Activated naive CD4-positive, alpha-beta T cell treated with anti-CD3 and anti-CD28 coated beads, Interleukin-2, amount 50 U/mL, for 24 hours (primary cell): Measurements from ENCODE around the gene RSRP1.

Experiments used
- H3K27ac Mint-ChIP-seq: one replicate; pipeline ENCODE4 v1.8.0; 2021; ENCODE audit warnings: mild to moderate bottlenecking, mixed read lengths
- H3K27me3 Mint-ChIP-seq: one replicate; pipeline ENCODE4 v1.8.0; 2021; ENCODE audit warnings: mixed read lengths
- H3K36me3 Mint-ChIP-seq: one replicate; pipeline ENCODE4 v1.8.0; 2021; ENCODE audit warnings: mixed read lengths
- H3K4me1 Mint-ChIP-seq: one replicate; pipeline ENCODE4 v1.8.0; 2021; ENCODE audit warnings: mixed read lengths
- H3K4me3 Mint-ChIP-seq: one replicate; pipeline ENCODE4 v1.8.0; 2021; ENCODE audit warnings: mild to moderate bottlenecking, mixed read lengths
- H3K9me3 Mint-ChIP-seq: one replicate; pipeline ENCODE4 v1.8.0; 2021; ENCODE audit warnings: mixed read lengths

RSRP1 gene

DNA sequence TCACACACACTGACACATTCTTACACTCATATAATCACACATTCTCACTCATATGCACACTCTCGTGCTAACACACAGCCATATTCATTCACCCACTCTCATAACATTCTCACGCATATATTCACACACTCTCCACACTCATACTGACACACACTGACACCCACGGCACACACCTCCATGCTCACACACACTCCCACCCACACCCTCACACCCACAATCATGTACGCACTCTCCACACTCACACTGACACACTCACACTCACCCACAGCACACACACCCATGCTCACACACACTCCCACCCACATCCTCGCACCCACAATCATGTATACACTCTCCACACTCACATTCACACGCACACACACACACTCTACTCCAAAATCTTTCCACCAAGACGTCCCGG, 53.2 kb downstream of the RSRP1 start:
- Mint-ChIP-seq H3K27ac (no peak overlapping the region), H3K9me3 (no peaks in the 10 kb centered on the region), H3K36me3 (no peaks in the 10 kb centered on the region), H3K4me1 (peaks cover 17% of the 10 kb centered on the region), H3K27me3 (no peaks in the 10 kb centered on the region), H3K4me3 (no peak overlapping the region)

DNA sequence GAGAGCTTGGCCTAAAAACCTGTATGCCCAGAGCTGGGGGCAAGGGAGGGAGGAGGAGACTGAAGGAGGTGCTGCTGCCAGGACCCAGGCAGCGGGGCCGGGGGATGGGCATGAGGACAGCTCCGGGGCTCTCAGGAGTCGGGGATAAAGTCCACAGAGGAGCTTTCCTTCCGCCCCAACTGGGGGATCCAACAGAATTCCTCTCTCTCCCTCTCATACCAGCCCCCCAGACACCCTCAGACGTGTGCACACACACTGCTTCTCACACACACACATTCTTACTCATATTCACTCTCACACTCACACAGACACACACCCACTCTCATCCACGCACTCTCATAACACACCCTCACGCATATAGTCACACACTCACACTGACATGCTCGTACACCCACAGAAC, 54.0 kb downstream of the RSRP1 start:
- peaks cover 11% of the 10 kb centered on the region for H3K4me1 Mint-ChIP-seq
- H3K36me3 Mint-ChIP-seq, result no peaks in the 10 kb centered on the region
- H3K9me3 Mint-ChIP-seq, result no peaks in the 10 kb centered on the region
- no peaks in the 10 kb centered on the region for H3K27me3 Mint-ChIP-seq
- H3K4me3 Mint-ChIP-seq, result no peak overlapping the region
- no peak overlapping the region for H3K27ac Mint-ChIP-seq
